HepG2 (cell line): Measurements from ENCODE around the gene DNAJB5. TPM values are rescaled to one million over a fixed set of nuclear protein-coding genes. Genes with fewer than 3 reads are reported as not detected.
"Not testable (repeated sequence)": the region's sequence is repeated elsewhere in the genome, so short reads cannot be mapped to it uniquely, and the experiment has no call there.

Experiments
- ATAC-seq: fragments of 200-7000 bp; cut with Tn5 transposase; 3 replicates; pipeline ENCODE4 v1.9.1; 2020; ENCODE audit warnings: mild to moderate bottlenecking, moderate library complexity
- BruUV-seq: library from RNA; stranded (reverse); fragments of 400-500 nt; replicated peaks from 2 replicates; lab custom pipeline; 2021; lab: Mats Ljungman, UMichigan
- CTCF ChIA-PET: fragments of 300-600 bp; formaldehyde crosslinking; extraction: SDS; loops from one replicate; lab custom pipeline; 2021; ENCODE audit warnings: low total read pairs, inconsistent platforms, low intra/inter-chr PET ratio; lab: Yijun Ruan, JAX
- POLR2A ChIA-PET: fragments of 350-600 bp; sonication (Branson Sonifier 250); formaldehyde crosslinking; loops from one replicate; lab custom pipeline; 2020; ENCODE audit warnings: antibody characterized with exemption, inconsistent platforms; lab: Yijun Ruan, JAX
- DNase-seq: peaks from one replicate; pipeline ENCODE4 v3.0.0-alpha.2; 2015; ENCODE audit warnings: low spot score
- FAIRE-seq: peaks from 3 replicates; lab custom pipeline; 2011; peaks lifted over from hg19 to GRCh38; lab: Jason Lieb, UNC
- H2AFZ ChIP-seq: one replicate; pipeline ENCODE4 v1.6.1; 2011; ENCODE audit warnings: low read length, inconsistent platforms
- H3K27ac ChIP-seq: fragments of 300-600 bp; 3 replicates; pipeline ENCODE4 v1.8.0; 2011; ENCODE audit warnings: mixed run types, mild to moderate bottlenecking, mixed read lengths, low read length, inconsistent platforms; ENCODE audit not compliant: insufficient read depth; ENCODE audit errors: extremely low read length
- H3K27me3 ChIP-seq, 2 experiments: fragments of 200-600 bp in 1 of 2; 2 replicates in 1 of 2; 3 replicates in 1 of 2; pipeline versions ENCODE4 v1.6.0 to v1.8.0; 2011; ENCODE audit warnings: low read length in 2 of 2, mild to moderate bottlenecking in 2 of 2, moderate library complexity in 2 of 2, inconsistent platforms in 1 of 2; ENCODE audit not compliant: insufficient read depth in 2 of 2, control insufficient read depth in 1 of 2
- H3K36me3 ChIP-seq, 2 experiments: fragments of 200-600 bp in 1 of 2; replicated peaks in 1 of 2; 2 replicates in 1 of 2; 3 replicates in 1 of 2; pipeline versions ENCODE4 v1.5.1 to v1.8.0; 2011; ENCODE audit warnings: low read length in 2 of 2, inconsistent platforms in 1 of 2; ENCODE audit not compliant: insufficient read depth in 2 of 2, control insufficient read depth in 1 of 2
- H3K4me1 ChIP-seq: 2 replicates; pipeline ENCODE4 v1.5.1; 2012; ENCODE audit warnings: low read length, inconsistent platforms; ENCODE audit not compliant: insufficient read depth
- H3K4me2 ChIP-seq: 2 replicates; pipeline ENCODE4 v1.6.0; 2011; ENCODE audit warnings: low read depth, low read length, inconsistent platforms
- H3K4me3 ChIP-seq, 3 experiments: fragments of 200-600 bp in 1 of 3; sonication (generic), shearing (Covaris generic) in 1 of 3; replicated peaks in 1 of 3; 2 replicates each; pipeline ENCODE4 v1.5.1; 2011 to 2016; ENCODE audit warnings: low read length in 3 of 3, inconsistent platforms in 2 of 3, low read depth in 2 of 3, mild to moderate bottlenecking in 2 of 3, control low read depth in 1 of 3, mixed read lengths in 1 of 3; ENCODE audit not compliant: insufficient read depth in 1 of 3
- H3K79me2 ChIP-seq: one replicate; pipeline ENCODE4 v1.6.1; 2011; ENCODE audit warnings: low read length, inconsistent platforms; ENCODE audit not compliant: insufficient read depth
- H3K9ac ChIP-seq: 2 replicates; pipeline ENCODE4 v1.6.0; 2011; ENCODE audit warnings: mild to moderate bottlenecking, low read depth, low read length, inconsistent platforms; ENCODE audit not compliant: insufficient read depth
- H3K9me3 ChIP-seq: 2 replicates; pipeline ENCODE4 v1.5.1; 2012; ENCODE audit warnings: mild to moderate bottlenecking, low read length
- H4K20me1 ChIP-seq: 2 replicates; pipeline ENCODE4 v1.6.0; 2011; ENCODE audit warnings: inconsistent platforms, mild to moderate bottlenecking, low read length, moderate library complexity; ENCODE audit not compliant: insufficient read depth
- ARID4A ChIP-seq: sonication (generic); formaldehyde crosslinking; IDR thresholded peaks from 2 replicates; pipeline ENCODE4 v1.5.0; 2020; ENCODE audit warnings: mild to moderate bottlenecking, missing genetic modification reagents, borderline replicate concordance
- EZH2 ChIP-seq: conservative IDR thresholded peaks from 2 replicates; pipeline ENCODE4 v1.6.1; 2012; ENCODE audit warnings: mild to moderate bottlenecking, low read depth, low read length, moderate library complexity
- KLF11 ChIP-seq: IDR thresholded peaks from 2 replicates; pipeline ENCODE4 v1.6.1; 2016; ENCODE audit warnings: missing compliant biosample characterization
- MBD4 ChIP-seq: IDR thresholded peaks from 2 replicates; pipeline ENCODE4 v1.6.1; 2012; ENCODE audit warnings: low read length, inconsistent platforms, borderline replicate concordance
- REST ChIP-seq, 2 experiments: IDR thresholded peaks; 2 replicates each; pipeline ENCODE4 v1.6.1; 2011 to 2012; ENCODE audit warnings: low read length in 2 of 2, borderline replicate concordance in 1 of 2, low read depth in 1 of 2, mild to moderate bottlenecking in 1 of 2, moderate library complexity in 1 of 2
- RNF2 ChIP-seq: fragments of 450-650 bp; conservative IDR thresholded peaks from 2 replicates; pipeline ENCODE4 v1.6.1; 2016; ENCODE audit warnings: low read depth
- TGIF2 ChIP-seq: IDR thresholded peaks from 2 replicates; pipeline ENCODE4 v1.6.1; 2016; ENCODE audit warnings: control low read depth, missing compliant biosample characterization
- ZNF367 ChIP-seq: sonication (generic); formaldehyde crosslinking; IDR thresholded peaks from 2 replicates; pipeline ENCODE4 v1.4.0; 2020; ENCODE audit warnings: missing genetic modification reagents, borderline replicate concordance
- ZNF550 ChIP-seq: sonication (generic); formaldehyde crosslinking; IDR thresholded peaks from 2 replicates; pipeline ENCODE4 v1.4.0; 2020; ENCODE audit warnings: mild to moderate bottlenecking, missing genetic modification reagents, borderline replicate concordance
- WGBS: methylation state at CpG from one replicate; pipeline ENCODE4 v1.1.6; 2017; ENCODE audit warnings: low lambda C conversion rate; 5-methylcytosine and 5-hydroxymethylcytosine counted together
- in situ Hi-C: cut with HindIII; loops from 2 replicates; pipeline ENCODE4 v1.10.0; 2017; ENCODE audit warnings: low pct_unique_long_range_greater_than_20kb; ENCODE audit not compliant: extremely low pct_ligation_motif_present
- intact Hi-C: fragments of 100-400 bp; cut with micrococcal nuclease; formaldehyde crosslinking; loops from one replicate; pipeline ENCODE4 v1.10.0; 2022; ENCODE audit not compliant: unreplicated experiment
- polyA plus RNA-seq, 8 experiments: library from polyadenylated mRNA; depleted of rRNA in 3 of 8; stranded (reverse) in 7 of 8; unstranded in 1 of 8; fragments of >200 nt; fragmentation: Illumina TruSeq in 4 of 8; extraction: Trizol in 4 of 8; gene quantifications; 2 replicates each; pipeline versions ENCODE4 v1.2.1 to v1.2.3, GENCODE V29; 2011 to 2016; ENCODE audit warnings: low read depth in 4 of 8, missing spikeins in 1 of 8, mixed read lengths in 1 of 8; ENCODE audit not compliant: insufficient read depth in 1 of 8
- total RNA-seq, 5 experiments: library from RNA; depleted of rRNA; stranded (reverse); fragments of >200 nt; fragmentation: Illumina TruSeq; extraction: Trizol; gene quantifications; 2 replicates each; pipeline ENCODE4 v1.2.3, GENCODE V29; 2016; ENCODE audit warnings: low read depth in 1 of 5

The DNAJB5 gene
- total and polyA plus RNA-seq, 2 of the 13 experiments (the other 11 are each of a cell fraction or from before 2014, with no cell fraction given), result 0.40 to 0.69 TPM

- Histone ChIP-seq H3K27me3 (no peaks in the 10 kb centered on the region), H3K79me2 (no peaks in the 10 kb centered on the region), H3K4me1 (peaks cover 6% of the 10 kb centered on the region), H3K9ac (no peak overlapping the region), H3K4me2 (no peak overlapping the region), H3K9me3 (no peaks in the 10 kb centered on the region), H2AFZ (no peak overlapping the region), H3K4me3 (no peak overlapping the region), H3K27ac (no peak overlapping the region), H3K36me3 (no peaks in the 10 kb centered on the region), H4K20me1 (no peaks in the 10 kb centered on the region)
- ATAC-seq, result no peak
- ChIA-PET POLR2A (no interaction called here), CTCF (no interaction called here)
- DNase-seq, result no peak
- no peak for TF ChIP-seq ZNF367 (CRISPR knock-in tag)
- no peak for TF ChIP-seq REST (IDR thresholded peaks at IDR 0.05; ENCODE audit: borderline replicate concordance in 1 of 2, low read depth in 1 of 2, low read length in 2 of 2)
- TF ChIP-seq MBD4, result no peak
- no peak for TF ChIP-seq ZNF550
- no peak for TF ChIP-seq TGIF2 (CRISPR knock-in tag)
- no peak for TF ChIP-seq EZH2
- no peak for TF ChIP-seq RNF2
- no peak for TF ChIP-seq ARID4A (CRISPR knock-in tag)
- no peak for TF ChIP-seq KLF11 (CRISPR knock-in tag)
- FAIRE-seq, result no peak
- BruUV-seq, result no TSS peak
- in situ Hi-C loops (no loop called here), intact Hi-C loops (no loop called here)
These were observed 13.1 kb downstream of the DNAJB5 start for GRCh38 chr9:35002623-35003022.

GRCh38 chr9:35004299-35004698 lies 14.8 kb downstream of the DNAJB5 start:
- FAIRE-seq, BruUV-seq, in situ Hi-C loops, H3K79me2 ChIP-seq, H3K27me3 ChIP-seq, ATAC-seq, POLR2A ChIA-PET, H2AFZ ChIP-seq, H4K20me1 ChIP-seq, H3K4me3 ChIP-seq, H3K27ac ChIP-seq, H3K36me3 ChIP-seq, H3K4me1 ChIP-seq, H3K4me2 ChIP-seq, intact Hi-C loops, CTCF ChIA-PET, DNase-seq, H3K9ac ChIP-seq, H3K9me3 ChIP-seq: not testable (repeated sequence)
- 49% methylated on average over 14 of the region's 14 CpGs for WGBS
